K562 (cell line): ENCODE measurements around the gene PPP1R15A. TPM values are rescaled to one million over a fixed set of nuclear protein-coding genes. Genes with fewer than 3 reads are reported as not detected.

Experiments used
- DNMT1 ChIP-seq: fragments of 450-650 bp; IDR thresholded peaks from 2 replicates; pipeline ENCODE4 v1.6.1; 2016; ENCODE audit warnings: antibody characterized with exemption, mild to moderate bottlenecking
- E2F8 ChIP-seq: fragments of 450-650 bp; IDR thresholded peaks from 2 replicates; pipeline ENCODE4 v1.7.1; 2018; ENCODE audit warnings: mild to moderate bottlenecking, low read depth; ENCODE audit not compliant: partially characterized antibody
- FOXJ3 ChIP-seq: sonication (generic); formaldehyde crosslinking; IDR thresholded peaks from 2 replicates; pipeline ENCODE4 v1.4.0; 2020; ENCODE audit warnings: mild to moderate bottlenecking, missing genetic modification reagents
- MIER1 ChIP-seq: fragments of 450-650 bp; IDR thresholded peaks from 2 replicates; pipeline ENCODE4 v1.6.1; 2016; ENCODE audit warnings: antibody characterized with exemption, mild to moderate bottlenecking, low read depth
- NFRKB ChIP-seq: fragments of 450-650 bp; IDR thresholded peaks from 2 replicates; pipeline ENCODE4 v1.6.1; 2016; ENCODE audit warnings: low read depth
- POLR3A ChIP-seq: IDR thresholded peaks from 2 replicates; pipeline ENCODE4 v1.6.1; 2011; ENCODE audit warnings: borderline replicate concordance, mild to moderate bottlenecking, moderate library complexity; ENCODE audit not compliant: insufficient read length, insufficient read depth; ENCODE audit errors: extremely low read depth
- PURB ChIP-seq: sonication (generic); formaldehyde crosslinking; IDR thresholded peaks from 2 replicates; pipeline ENCODE4 v1.9.0; 2021; ENCODE audit warnings: low read depth, mild to moderate bottlenecking, missing genetic modification reagents
- RHOXF2B ChIP-seq: fragments of 250-450 bp; sonication (Bioruptor Pico); conservative IDR thresholded peaks from 2 replicates; pipeline ENCODE4 v1.5.1; 2021
- SLC30A9 ChIP-seq: fragments of 250-450 bp; sonication (Bioruptor Pico); IDR thresholded peaks from 2 replicates; pipeline ENCODE4 v1.8.0; 2022; ENCODE audit warnings: mild to moderate bottlenecking, moderate library complexity
- TBP ChIP-seq: optimal IDR thresholded peaks from 2 replicates; pipeline ENCODE3; 2011; ENCODE audit warnings: low read depth, low read length, improper control_type of control experiment
- ZNF140 ChIP-seq: fragments of 250-450 bp; sonication (Bioruptor Pico); IDR thresholded peaks from 2 replicates; pipeline ENCODE4 v1.8.0; 2021; ENCODE audit warnings: moderate library complexity, mild to moderate bottlenecking, inconsistent platforms
- ZNF224 ChIP-seq: sonication (generic); formaldehyde crosslinking; IDR thresholded peaks from 2 replicates; pipeline ENCODE4 v1.8.0; 2022; ENCODE audit warnings: mild to moderate bottlenecking, missing genetic modification reagents
- ZNF280A ChIP-seq: fragments of 450-650 bp; IDR thresholded peaks from 2 replicates; pipeline ENCODE4 v1.6.1; 2018; ENCODE audit warnings: mild to moderate bottlenecking, low read depth; ENCODE audit not compliant: partially characterized antibody
- ZNF766 ChIP-seq: fragments of 200-800 bp; sonication (Bioruptor generic); conservative IDR thresholded peaks from 2 replicates; pipeline ENCODE4 v1.6.1; 2016; ENCODE audit warnings: missing genetic modification characterization, missing compliant biosample characterization
- ZZZ3 ChIP-seq: fragments of 450-650 bp; IDR thresholded peaks from 2 replicates; pipeline ENCODE4 v1.6.1; 2016; ENCODE audit warnings: antibody characterized with exemption, mild to moderate bottlenecking, moderate library complexity
- polyA plus RNA-seq, 8 experiments: library from polyadenylated mRNA; depleted of rRNA in 4 of 8; stranded (reverse) in 5 of 8; unstranded in 3 of 8; fragments of >200 nt; fragmentation: Nextera tagmentation in 2 of 8; fragmentation: Illumina TruSeq in 1 of 8; extraction: Ambion mirVana in 2 of 8; extraction: Trizol in 1 of 8; gene quantifications; 2 replicates each; pipeline versions ENCODE4 v1.2.1 to v1.2.3, GENCODE V29; 2011 to 2014; ENCODE audit warnings: inconsistent platforms in 1 of 8, missing spikeins in 1 of 8
- total RNA-seq, 7 experiments: library from RNA; depleted of rRNA in 6 of 7; stranded (reverse); fragments of >200 nt in 6 of 7; fragmentation: Illumina TruSeq in 2 of 7; extraction: Trizol in 2 of 7; gene quantifications; 2 replicates each; pipeline versions ENCODE4 v1.2.1 to v1.2.3, GENCODE V29; 2011 to 2021; ENCODE audit warnings: low replicate concordance in 1 of 7

Gene PPP1R15A
- total and polyA plus RNA-seq, 9 of the 15 experiments (the other 6 are each of a cell fraction or from before 2014, with no cell fraction given): 0.42 to 73.7 (median 44.0) TPM

GRCh38 chr19:48873476-48874302 lies 1.5 kb downstream of the PPP1R15A start (continued):
- TF ChIP-seq E2F8: no peak
- TF ChIP-seq ZZZ3: no peak
- no peak for TF ChIP-seq POLR3A
- no peak for TF ChIP-seq DNMT1
- no peak for TF ChIP-seq ZNF280A
- TF ChIP-seq FOXJ3 (CRISPR knock-in tag): no peak
- TF ChIP-seq NFRKB: peak; percentile 24; the same call in 1 of the 2 replicates
- TF ChIP-seq ZNF140 (CRISPR knock-in tag): no peak
- TF ChIP-seq TBP: peak; percentile 73
- TF ChIP-seq PURB (CRISPR knock-in tag): no peak
- no peak for TF ChIP-seq RHOXF2B (CRISPR knock-in tag)
- peak; percentile 84 for TF ChIP-seq ZNF766
- TF ChIP-seq ZNF224 (CRISPR knock-in tag): no peak
- TF ChIP-seq MIER1: no peak; the same call in 1 of the 2 replicates
- TF ChIP-seq SLC30A9 (CRISPR knock-in tag): no peak
